ENCODE results near the gene CREBBP.
"Not testable (repeated sequence)": the region's sequence is repeated elsewhere in the genome, so short reads cannot be mapped to it uniquely, and the experiment has no call there.

Gene CREBBP

DNA sequence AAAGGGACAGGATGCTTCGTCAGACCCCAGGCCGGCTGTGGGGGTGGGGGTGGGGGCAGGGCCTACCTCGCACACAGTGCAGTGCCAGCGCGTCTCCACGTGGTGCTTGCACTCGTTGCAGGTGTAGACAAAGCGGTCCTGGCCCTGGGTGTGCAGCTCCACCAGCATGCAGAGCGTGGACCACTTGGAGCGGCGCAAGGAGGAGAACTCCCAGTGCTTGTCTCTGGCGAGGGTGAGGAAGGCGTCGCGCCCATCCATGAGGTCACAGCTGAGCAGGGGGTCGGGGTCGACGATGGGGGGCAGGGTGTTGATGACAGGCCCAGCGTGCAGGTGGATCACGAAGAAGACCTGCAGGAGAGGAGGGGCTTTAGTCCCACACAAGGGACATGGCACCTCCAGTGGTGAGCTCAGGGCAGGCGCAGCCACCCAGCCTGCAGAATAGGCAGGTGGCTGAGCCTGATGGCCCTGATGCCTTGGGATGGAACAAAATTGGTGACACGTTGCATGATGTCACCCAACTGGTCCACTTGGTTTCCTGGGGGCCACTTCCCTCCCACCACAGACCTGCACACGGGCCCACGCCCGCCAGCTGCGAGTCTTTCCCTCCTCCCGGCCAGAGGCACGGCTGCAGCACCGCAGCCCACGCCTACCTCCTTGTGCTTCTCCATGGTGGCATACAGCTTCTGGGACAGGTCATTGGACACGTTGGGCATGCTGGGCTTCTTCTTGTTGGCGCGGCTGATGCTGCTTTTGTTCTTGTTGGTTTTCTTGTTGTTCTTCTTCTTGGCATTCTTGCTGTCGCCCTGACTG is 149.2 kb downstream of the CREBBP start:
- DNase-seq: no peak

GRCh38 chr16:3730161-3731125 is 150.1 kb downstream of the CREBBP start:
- DNase-seq: no peak

GRCh38 chr16:3729161-3730112 is 151.1 kb downstream of the CREBBP start:
- no peak for DNase-seq

DNA sequence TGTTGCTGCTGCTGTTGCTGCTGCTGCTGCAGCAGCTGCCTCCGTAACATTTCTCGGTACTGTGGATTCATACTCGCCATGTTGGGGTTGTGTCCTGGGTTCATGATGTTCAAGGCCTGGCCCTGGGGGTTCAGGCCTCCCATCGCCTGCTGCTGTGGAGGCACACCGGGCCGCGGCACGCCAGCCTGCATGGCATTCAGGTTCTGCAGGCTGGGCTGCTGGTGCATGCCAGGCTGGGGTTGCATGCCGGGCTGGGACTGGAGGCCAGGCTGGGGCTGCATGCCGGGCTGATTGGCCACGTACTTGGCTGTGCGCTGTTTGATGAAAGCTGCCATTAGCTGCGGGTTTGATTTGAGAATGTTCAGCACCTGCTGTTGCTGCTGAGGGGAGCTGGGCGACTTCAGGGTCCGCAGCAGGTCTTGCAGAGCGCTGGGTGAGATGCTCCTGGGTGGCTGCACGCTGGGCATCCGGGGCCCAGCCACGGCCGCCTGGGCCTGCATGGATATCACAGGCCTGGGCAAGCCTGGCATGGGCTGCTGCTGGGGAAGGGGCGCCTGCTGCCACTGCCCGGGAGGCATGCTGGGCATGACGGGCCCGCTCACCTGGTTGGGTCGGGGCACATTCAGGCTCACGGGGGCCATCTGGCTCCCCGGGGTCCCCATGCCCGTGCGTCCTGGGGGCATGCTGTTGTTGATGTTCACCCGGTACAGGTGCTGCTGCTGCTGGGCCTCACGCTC is 151.9 kb downstream of the CREBBP start:
- no peak for DNase-seq

- DNase-seq: no peak
Observed at GRCh38 chr16:3727806-3728381, 152.6 kb downstream of the CREBBP start.

DNA sequence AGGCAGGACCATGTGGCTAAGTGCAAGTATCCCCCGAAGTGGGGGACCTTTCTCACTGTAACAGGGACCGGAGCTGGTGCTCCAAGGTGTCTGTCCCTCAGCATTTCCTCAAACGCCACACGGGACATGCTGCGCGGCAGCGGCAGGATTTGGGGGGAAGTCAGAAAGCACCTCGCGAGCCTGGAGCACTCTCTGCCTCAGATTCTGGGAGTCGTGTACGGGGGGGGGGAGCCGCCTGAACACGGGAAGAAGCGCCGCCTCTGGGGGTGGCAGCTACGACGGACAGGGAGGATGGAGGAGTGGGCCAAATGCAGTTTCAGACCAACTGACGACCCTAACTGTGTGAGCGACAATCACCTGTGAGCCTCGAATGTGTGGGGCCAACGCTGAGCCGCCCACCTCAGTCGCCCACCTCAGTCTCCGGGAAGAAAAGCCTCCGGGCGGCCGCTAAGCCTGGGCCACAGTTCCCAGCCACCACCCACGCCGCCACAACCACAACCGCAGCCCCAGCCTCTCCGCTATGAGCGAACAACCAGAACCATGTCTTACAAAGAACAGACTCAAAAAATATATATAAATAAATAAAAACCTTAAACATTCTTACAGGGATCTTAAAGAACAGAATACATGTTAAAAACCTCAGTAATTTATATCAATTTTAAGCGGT is 154.4 kb downstream of the CREBBP start:
- no peak for DNase-seq

DNA sequence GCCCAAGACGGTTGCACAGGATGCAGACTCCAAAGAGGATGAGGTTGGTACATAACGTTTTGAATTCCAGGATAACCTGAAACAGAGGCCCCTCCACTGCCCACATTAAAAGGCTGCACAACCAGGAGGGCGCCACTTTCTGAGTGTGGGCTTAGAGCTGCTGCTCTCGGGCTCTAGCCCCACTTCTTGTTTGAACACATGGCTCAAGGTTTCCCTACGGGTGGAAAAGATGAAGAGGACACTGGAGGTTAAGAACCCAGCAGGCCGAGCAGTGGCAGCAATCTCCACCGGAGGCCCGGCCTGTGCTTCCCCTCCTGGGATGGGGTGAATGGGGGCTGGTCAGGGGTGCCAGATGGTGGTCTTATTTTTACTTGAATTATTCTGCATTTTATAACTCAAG is 155.2 kb downstream of the CREBBP start:
- DNase-seq: no peak

GRCh38 chr16:3722508-3722907 is 158.0 kb downstream of the CREBBP start:
- no peak for DNase-seq

GRCh38 chr16:3720418-3720817 is 160.1 kb downstream of the CREBBP start:
- no peak for DNase-seq

DNA sequence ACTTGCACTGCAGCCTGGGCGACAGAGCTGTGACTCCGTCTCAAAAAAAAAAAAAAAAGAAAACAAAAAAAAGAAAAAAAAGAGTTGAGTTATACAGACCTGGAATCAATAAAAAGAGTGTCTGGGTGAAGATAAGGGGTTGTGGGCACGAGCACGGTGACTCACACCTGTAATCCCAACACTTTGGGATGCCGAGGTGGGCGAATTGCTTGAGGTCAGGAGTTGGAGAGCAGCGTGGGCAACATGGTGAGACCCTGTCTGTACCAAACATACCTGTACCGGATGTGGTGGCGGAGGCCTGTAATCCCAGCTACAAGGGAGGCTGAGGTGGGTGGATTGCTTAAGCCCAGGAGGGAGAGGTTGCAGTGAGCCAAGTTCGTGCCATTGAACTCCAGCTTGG is 161.9 kb downstream of the CREBBP start:
- DNase-seq: no peak

DNA sequence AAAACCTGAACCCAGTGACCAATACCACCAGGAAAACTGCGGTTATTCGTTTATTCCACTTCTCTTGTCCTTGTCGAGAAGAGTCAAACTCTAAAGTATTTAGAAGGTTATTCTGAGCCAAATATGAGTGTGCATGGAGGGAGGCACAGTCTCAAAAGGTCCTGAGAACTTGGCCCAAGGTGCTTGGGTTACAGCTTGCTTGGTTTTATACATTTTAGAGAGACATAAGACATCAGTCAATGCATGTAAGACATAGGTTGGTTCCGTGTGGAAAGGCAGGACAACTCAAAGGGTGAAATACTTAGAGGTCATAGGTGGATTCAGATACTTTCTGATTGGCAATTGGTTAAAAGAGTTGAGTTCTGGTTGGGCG is 162.5 kb downstream of the CREBBP start:
- no peak for DNase-seq

DNA sequence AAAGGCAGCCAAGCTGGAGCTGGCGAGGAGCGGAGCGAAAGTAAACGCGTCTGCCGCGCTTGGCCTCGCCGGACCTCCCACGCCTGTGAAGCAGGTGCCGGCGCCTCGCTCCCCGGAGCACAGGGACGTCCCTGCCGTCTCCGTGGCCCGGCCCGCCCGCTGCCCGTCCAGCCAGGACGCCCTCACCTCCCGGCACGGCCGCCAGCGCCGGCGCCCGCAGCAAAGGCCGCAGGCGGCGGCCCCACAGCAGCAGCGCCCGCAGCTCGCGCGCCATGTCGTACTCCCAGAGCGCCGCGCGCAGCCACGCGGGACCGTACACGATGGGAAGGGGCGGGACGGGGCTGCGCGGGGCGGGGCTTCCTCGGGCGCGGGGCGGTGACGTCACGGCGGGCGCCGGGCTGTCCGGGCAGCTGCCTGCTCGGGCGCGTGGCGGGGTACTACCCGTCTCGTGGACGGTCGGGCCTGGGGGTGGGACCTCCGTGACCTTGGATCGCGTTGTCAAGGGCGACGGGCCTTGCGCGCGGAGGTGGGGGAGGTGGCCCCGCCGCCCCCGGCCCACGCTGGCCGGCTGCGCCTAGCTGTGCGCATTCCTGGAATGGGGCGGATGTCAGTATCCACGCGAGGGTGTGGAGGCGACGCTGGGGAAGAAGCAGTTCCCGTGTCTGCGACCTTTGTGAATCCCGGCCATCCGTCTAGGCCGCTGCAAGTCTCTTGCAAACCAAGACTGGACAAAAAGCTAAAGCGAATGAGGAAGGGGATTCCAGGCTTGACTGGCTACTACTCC is 163.1 kb downstream of the CREBBP start, which contains the start of gene TRAP1:
Gene TRAP1, minus strand, starts transcription at position 290 of the 784 bp plus-strand sequence. Its CDS starts 16 bp downstream, at position 274.
- peak; percentile 89 for DNase-seq

- DNase-seq: peak; percentile 64
Observed at GRCh38 chr16:3716831-3717234, 163.7 kb downstream of the CREBBP start.

DNA sequence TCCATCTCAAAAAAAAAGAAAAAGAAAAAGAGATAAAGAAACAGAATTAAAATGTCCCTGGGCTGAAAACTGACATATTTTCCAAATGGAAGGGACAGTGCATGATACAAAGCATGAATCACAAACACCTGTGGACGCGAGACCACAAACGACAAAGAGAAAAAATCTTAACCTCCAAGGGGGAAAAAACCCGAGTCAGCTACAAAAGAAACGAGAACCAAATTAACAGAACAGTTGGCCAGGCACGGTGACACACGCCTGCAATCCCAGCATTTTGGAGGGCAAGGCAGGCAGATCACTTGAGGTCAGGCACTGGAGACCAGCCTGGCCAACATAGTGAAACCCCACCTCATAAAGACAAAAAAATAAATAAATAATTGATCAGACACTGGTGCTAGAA is 165.1 kb downstream of the CREBBP start:
- no peak for DNase-seq

- not testable (repeated sequence) for DNase-seq
Observed at GRCh38 chr16:3714378-3714777, 166.1 kb downstream of the CREBBP start.

GRCh38 chr16:3713587-3714242 is 166.8 kb downstream of the CREBBP start:
- DNase-seq: no peak

DNA sequence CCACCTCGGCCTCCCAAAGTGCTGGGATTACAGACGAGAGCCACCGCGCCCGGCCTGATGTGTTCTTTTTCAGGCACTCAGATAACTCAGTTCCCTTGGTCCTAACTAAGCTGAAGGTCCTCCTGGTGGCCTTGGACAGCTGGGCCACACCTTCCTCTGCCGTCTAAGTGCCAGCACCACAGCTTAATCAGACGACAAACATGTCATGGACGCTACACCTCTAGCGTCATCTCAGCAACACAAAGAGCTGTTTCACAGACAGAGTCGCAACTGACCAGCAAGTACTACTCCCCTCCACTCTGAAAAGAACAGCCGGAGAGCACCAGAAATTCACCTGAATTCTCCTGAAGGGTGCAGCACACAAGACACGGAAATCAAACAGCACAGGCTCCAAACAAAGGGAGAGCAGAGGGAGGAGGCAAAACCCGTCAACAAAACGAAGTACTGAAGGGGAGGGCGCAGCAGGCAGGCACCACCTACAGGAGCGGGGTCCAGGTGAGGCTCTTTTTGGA is 167.6 kb downstream of the CREBBP start:
- no peak for DNase-seq

GRCh38 chr16:3706253-3707012 is 174.1 kb downstream of the CREBBP start:
- DNase-seq: no peak
